Spinal cord (tissue), 10 donors: ENCODE measurements around the gene APOL6. TPM values are rescaled to one million over a fixed set of nuclear protein-coding genes. Genes with fewer than 3 reads are reported as not detected.
"Not testable (repeated sequence)": the region's sequence is repeated elsewhere in the genome, so short reads cannot be mapped to it uniquely, and the experiment has no call there.

Experiments used
- DNase-seq, 6 donors: peaks; one replicate each; pipeline versions ENCODE4 v3.0.0 to v3.0.0-alpha.2; 2013 to 2015; ENCODE audit warnings: low spot score in 6 of 6, low read depth in 4 of 6
- H3K27ac ChIP-seq: one replicate; pipeline ENCODE4 v1.5.1; 2013; ENCODE audit warnings: low read depth, low read length, control low read depth
- H3K27me3 ChIP-seq: one replicate; pipeline ENCODE4 v1.6.1; 2013; ENCODE audit warnings: low read length; ENCODE audit not compliant: control insufficient read depth, insufficient read depth
- H3K36me3 ChIP-seq: one replicate; pipeline ENCODE4 v1.6.1; 2013; ENCODE audit warnings: low read length; ENCODE audit not compliant: control insufficient read depth, insufficient read depth
- H3K4me1 ChIP-seq: one replicate; pipeline ENCODE4 v1.6.1; 2013; ENCODE audit warnings: low read length; ENCODE audit not compliant: control insufficient read depth, insufficient read depth
- H3K4me3 ChIP-seq: one replicate; pipeline ENCODE4 v1.5.1; 2013; ENCODE audit warnings: low read depth, low read length, control low read depth
- H3K9me3 ChIP-seq: one replicate; pipeline ENCODE4 v1.6.1; 2013; ENCODE audit warnings: low read length; ENCODE audit not compliant: control insufficient read depth, insufficient read depth
- WGBS: methylation state at CpG from one replicate; pipeline ENCODE4 v1.1.5; 2013; ENCODE audit warnings: missing lambda C conversion rate; ENCODE audit not compliant: insufficient coverage; 5-methylcytosine and 5-hydroxymethylcytosine counted together
- polyA plus RNA-seq, 2 donors: library from polyadenylated mRNA; unstranded; fragments of 120-200 nt; gene quantifications; one replicate each; pipeline ENCODE4 v1.2.1, GENCODE V29; 2013; ENCODE audit not compliant: insufficient read length in 2 of 2
- total RNA-seq, 2 donors: library from RNA; depleted of rRNA in 1 of 2; stranded (reverse); fragments of 120-200 nt in 1 of 2; fragments of >200 nt in 1 of 2; gene quantifications; one replicate each; pipeline versions ENCODE4 v1.2.3 to v1.2.4, GENCODE V29; 2013 to 2014
- donor health status: healthy.

APOL6 gene
- total and polyA plus RNA-seq, 4 donors, result 1.4 to 10.7 (median 5.9) TPM

DNA sequence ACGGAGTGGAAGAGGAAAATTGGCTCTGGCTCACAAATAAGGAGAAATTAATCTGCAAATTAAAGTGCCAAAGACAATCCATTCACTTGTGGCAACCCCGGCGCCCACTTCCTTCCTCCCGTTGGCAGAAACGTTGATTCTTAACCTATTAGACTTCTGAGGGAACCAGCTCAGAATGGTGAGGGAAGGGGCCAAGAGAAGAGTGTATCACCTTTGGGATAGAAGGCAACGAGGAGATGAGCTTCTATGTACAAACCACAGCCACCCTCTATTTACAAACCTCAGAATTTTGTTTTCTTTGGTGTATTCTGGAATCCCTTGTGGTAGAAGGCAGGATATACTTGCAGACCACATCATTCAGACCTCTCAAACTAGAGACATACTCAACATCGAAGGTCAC lies 32.2 kb upstream of the APOL6 start:
- no peak overlapping the region for H3K4me3 ChIP-seq
- peaks cover 8% of the 10 kb centered on the region for H3K4me1 ChIP-seq
- DNase-seq, result no peak
- no peaks in the 10 kb centered on the region for H3K27me3 ChIP-seq
- no peaks in the 10 kb centered on the region for H3K9me3 ChIP-seq
- H3K36me3 ChIP-seq, result no peaks in the 10 kb centered on the region
- WGBS, result 72% methylated on average over 2 of the region's 7 CpGs
- H3K27ac ChIP-seq, result no peak overlapping the region

DNA sequence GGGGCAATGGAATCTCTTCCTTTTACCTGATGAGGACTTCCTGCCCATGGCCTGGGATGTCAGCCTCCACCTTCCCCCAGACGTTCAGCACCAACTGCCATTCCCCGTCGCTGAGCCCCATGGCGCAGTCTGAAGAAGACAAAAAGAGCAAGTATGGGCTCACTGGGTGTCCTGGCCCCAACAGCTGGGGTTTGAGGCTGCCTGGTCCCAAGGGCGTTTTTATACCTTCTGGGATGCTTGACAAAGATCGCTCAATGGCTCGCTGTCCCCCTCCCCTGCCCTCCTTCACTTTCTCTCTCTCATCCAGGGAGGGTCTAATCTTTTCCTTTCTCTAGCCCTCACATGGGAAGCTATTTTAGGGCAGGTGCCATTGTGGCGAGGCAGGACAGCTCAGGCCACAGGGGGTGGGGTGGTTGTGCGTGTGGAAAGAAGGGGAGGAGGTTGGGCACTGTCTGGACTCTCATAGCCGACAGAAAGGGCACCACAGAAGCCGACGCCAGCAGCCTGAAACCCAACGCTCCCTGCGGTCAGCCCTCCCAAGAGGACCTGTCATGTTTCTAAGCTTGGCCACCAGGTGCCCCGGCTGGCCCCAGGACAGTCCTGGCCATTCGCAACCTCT lies 31.0 kb upstream of the APOL6 start, which contains the start of gene MB:
Gene MB (minus strand): TSS at position 193 of the 619 bp plus-strand sequence. CDS start 72 bp downstream, at position 121.
- Histone ChIP-seq H3K36me3 (no peaks in the 10 kb centered on the region), H3K4me3 (no peak within 1 kb of the TSS), H3K4me1 (peaks cover 17% of the 10 kb centered on the region), H3K9me3 (no peaks in the 10 kb centered on the region), H3K27me3 (no peaks in the 10 kb centered on the region), H3K27ac (no peak within 1 kb of the TSS)
- no peak for DNase-seq
- 83% methylated on average over 15 of the region's 16 CpGs for WGBS

DNA sequence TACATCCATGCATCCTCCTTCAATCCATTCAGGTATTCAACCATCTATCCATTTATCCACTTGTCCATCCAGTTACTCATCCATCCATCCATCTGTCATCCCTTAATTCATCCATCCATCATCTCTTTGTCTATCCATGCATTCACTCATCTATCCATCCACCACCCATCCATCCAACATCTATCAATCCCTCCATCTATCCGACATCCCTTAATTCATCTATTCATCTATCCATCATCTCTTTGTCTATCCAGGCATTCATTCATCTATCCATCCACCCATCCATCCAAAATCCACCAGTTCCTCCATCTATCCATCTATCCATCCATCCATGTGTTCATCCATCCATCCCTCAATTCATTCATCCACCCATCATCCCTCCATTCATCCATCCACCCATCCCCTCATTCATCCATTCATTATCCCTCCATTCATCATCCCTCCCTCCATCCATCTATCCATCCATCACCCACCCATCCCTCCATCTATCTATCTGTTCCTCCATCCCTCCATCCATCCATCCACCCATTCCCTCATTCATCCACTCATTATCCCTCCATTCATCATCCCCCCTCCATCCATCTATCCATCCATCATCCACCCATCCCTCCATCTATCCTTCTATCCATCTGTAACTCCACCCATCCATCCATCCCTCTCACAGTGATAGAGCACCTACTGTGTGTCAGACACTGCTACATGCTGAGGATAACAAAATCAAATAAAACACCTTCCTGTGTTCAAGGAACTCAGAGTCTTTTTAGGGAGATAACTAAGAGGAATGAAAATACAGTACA lies 29.6 kb upstream of the APOL6 start:
- Histone ChIP-seq H3K27me3 (no peaks in the 10 kb centered on the region), H3K4me1 (peaks cover 24% of the 10 kb centered on the region), H3K9me3 (no peaks in the 10 kb centered on the region), H3K36me3 (no peaks in the 10 kb centered on the region), H3K27ac (no peak overlapping the region), H3K4me3 (no peak overlapping the region)
- WGBS, result 100% methylated on average over 1 of the region's 1 CpG
- DNase-seq, result no peak

DNA sequence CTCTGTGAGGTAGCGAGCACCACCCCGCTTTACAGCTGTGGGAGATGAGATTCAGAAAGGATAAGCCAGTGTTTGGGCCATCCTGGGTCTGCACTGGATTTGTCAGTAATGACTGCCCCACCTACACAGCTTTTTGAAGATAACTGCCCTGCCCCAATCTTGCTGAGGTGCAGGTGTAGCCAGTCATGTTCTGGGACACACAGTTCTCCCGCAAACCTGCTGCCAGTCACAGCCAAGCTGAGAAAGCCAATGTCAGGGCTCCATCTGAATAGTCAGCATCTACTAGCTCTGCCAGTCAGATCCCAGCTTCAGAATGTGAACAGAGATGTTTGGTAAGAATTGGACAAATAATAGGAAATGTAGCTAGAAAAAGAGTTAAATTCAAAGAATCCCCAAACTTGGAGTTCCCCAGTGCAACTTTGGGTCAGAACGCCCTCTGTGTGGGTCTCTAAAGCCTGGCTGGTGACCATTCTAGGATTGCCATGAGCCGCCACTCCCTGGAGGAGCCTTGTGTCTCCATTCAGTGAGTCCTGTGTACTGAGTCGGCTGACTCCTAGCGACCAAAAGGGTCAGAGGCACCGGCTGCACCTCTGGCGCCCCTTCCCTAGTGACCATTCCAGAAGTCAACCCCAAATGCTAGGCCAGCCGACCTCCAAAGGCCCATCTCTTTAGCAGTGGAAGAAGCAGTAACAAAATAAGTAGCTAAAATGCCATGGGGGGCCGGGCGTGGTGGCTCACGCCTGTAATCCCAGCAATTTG lies 28.7 kb upstream of the APOL6 start:
- Histone ChIP-seq H3K4me3 (no peak overlapping the region), H3K27me3 (no peaks in the 10 kb centered on the region), H3K27ac (no peak overlapping the region), H3K36me3 (no peaks in the 10 kb centered on the region), H3K9me3 (no peaks in the 10 kb centered on the region), H3K4me1 (peaks cover 24% of the 10 kb centered on the region)
- WGBS, result 90% methylated on average over 10 of the region's 13 CpGs
- no peak for DNase-seq

DNA sequence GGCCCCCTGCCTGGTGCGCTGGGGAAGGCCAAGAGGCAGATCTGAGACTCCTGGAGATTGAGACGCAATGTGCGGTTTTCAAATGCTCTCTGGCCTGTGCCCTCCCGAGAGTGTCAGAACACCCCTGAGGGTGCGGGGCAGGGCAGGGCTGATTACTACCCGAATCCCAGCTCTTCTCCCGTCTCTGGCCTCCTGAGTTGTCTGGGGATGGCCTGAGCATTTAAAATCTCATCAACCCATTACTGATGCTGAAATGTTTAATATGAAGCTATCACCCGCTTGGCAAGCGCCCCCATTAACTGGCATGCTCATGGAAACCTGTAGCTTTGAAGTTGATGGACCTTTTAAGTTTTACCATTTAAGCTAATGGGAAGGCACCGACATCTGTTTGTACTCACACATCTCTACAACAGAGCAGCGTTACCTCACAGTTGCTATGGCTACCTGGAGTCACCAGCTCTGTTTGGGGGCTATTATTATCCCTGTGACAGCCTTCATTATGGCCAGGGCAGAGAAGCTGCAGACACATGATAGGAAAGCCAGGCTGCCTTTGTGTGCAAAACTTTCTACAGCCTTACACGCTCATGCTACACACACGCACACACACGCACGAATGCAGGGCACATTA lies 27.5 kb upstream of the APOL6 start:
- peak in 2 of 6 donors; percentile 56 to 90 for DNase-seq
- Histone ChIP-seq H3K27me3 (no peaks in the 10 kb centered on the region), H3K4me3 (no peak overlapping the region), H3K27ac (no peak overlapping the region), H3K9me3 (no peaks in the 10 kb centered on the region), H3K36me3 (no peaks in the 10 kb centered on the region), H3K4me1 (peaks cover 24% of the 10 kb centered on the region)
- WGBS, result 58% methylated on average over 11 of the region's 15 CpGs

DNA sequence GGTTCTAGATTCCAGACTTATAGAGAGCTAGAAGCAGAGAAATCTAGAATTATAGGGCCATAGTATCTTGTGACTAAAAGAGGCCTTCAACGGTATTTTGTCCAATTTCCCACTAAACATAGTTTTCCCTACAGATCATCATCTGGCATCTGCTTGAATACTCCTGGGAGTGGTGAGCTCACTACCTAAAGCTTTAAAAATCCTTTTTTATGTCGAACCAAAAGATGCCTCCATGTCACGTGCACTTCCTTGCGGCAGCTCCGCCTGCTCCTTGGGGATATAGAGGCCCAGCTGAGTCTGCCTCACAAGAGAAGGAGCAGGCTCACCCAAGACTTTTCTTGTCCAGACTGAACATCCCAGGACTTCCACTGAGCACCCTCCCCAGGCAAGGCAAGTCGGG lies 26.8 kb upstream of the APOL6 start:
- Histone ChIP-seq H3K36me3 (no peaks in the 10 kb centered on the region), H3K27ac (no peak overlapping the region), H3K9me3 (no peaks in the 10 kb centered on the region), H3K4me3 (no peak overlapping the region), H3K27me3 (no peaks in the 10 kb centered on the region), H3K4me1 (peaks cover 24% of the 10 kb centered on the region)
- 79% methylated on average over 6 of the region's 6 CpGs for WGBS
- no peak for DNase-seq

DNA sequence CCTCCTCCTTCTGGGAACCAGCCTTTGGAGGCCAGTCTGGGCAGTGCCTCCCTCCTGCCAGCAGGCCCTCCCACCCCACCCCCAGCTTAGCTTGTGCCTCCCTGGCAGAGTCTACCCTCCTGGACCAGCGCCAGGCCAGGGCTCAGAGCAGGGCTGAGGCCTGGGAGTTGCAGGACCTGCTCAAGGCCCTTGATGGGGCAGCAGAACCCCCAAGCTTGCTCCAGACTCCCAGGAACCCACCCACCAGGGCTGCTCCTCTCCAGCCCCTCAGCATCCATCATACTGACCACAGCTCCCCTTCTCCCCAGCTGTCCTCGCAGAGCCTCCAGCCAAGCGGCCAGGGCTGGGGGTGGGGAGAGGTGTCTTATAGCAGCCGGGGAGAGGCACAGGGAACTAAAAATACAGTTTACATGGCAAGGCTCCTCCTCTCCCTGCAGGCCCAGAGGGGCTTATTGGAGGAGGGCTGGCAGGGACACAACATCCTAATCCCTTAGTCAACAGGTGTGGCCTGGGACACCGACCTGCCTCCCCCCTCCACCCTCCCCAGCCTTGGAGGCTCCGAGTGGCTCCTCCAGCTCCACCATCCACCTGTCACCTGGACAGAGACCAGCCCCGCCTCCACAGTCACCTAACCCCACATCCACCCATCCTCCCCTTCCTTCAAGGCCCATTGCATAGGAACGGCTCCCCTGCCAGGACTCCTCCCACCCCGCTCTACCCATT lies 25.9 kb upstream of the APOL6 start:
- Histone ChIP-seq H3K9me3 (no peaks in the 10 kb centered on the region), H3K27me3 (no peaks in the 10 kb centered on the region), H3K4me1 (peaks cover 29% of the 10 kb centered on the region), H3K27ac (no peak overlapping the region), H3K4me3 (no peak overlapping the region), H3K36me3 (no peaks in the 10 kb centered on the region)
- DNase-seq, result peak in 2 of 6 donors; percentile 61 to 70
- 73% methylated on average over 6 of the region's 9 CpGs for WGBS

DNA sequence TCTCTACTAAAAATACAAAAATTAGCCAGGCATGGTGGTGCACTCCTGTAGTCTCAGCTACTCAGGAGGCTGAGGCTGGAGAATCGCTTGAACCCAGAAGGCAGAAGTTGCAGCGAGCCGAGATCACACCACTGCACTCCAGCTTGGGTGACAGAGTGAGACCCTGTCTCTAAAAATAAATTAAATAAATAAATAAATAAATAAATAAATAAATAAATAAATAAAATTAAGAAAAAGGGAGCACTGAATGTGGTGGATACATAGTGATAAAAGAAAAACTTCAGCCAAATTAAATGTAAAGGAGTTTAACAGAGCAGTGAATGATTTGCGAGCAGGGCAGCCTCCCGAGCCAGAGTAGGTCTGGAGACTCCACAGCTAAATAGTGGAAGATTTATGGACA lies 24.4 kb upstream of the APOL6 start:
- not testable (repeated sequence) for DNase-seq, H3K27ac ChIP-seq, H3K9me3 ChIP-seq, H3K4me3 ChIP-seq, H3K36me3 ChIP-seq, H3K27me3 ChIP-seq
- WGBS, result 100% methylated on average over 2 of the region's 5 CpGs
- H3K4me1 ChIP-seq, result peaks cover 35% of the 10 kb centered on the region

DNA sequence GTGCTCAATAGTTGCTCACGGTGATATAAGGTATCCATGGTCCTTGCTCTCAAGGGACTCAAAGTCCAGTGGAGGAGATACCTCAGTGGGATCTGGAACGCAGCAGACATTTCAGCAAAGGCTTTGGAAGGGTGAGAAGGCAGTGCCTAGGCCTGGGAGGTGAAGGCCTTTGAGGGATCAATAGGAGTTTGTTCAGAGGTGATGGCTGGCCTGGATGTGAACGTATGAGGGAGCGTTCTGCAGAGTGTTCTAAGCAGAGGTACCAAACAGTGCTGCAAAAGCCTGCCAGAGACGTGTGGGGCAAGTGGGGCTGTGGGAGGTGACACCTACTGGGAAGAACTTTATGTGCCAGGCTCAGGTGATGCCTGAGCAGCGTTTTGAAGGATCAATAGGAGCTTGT lies 23.7 kb upstream of the APOL6 start:
- Histone ChIP-seq H3K27me3 (peaks cover 6% of the 10 kb centered on the region), H3K9me3 (no peaks in the 10 kb centered on the region), H3K4me3 (no peak overlapping the region), H3K27ac (no peak overlapping the region), H3K4me1 (peaks cover 35% of the 10 kb centered on the region), H3K36me3 (no peaks in the 10 kb centered on the region)
- 90% methylated on average over 6 of the region's 6 CpGs for WGBS
- DNase-seq, result no peak
